GM21360 (cell line): ENCODE measurements around the gene TOMM22.

ENCODE experiments used
- ATAC-seq: cut with Tn5 transposase; IDR thresholded peaks from one replicate; pipeline ENCODE4 v1.9.1; 2021; ENCODE audit warnings: mild to moderate bottlenecking, moderate library complexity; ENCODE audit not compliant: unreplicated experiment

Gene TOMM22

DNA sequence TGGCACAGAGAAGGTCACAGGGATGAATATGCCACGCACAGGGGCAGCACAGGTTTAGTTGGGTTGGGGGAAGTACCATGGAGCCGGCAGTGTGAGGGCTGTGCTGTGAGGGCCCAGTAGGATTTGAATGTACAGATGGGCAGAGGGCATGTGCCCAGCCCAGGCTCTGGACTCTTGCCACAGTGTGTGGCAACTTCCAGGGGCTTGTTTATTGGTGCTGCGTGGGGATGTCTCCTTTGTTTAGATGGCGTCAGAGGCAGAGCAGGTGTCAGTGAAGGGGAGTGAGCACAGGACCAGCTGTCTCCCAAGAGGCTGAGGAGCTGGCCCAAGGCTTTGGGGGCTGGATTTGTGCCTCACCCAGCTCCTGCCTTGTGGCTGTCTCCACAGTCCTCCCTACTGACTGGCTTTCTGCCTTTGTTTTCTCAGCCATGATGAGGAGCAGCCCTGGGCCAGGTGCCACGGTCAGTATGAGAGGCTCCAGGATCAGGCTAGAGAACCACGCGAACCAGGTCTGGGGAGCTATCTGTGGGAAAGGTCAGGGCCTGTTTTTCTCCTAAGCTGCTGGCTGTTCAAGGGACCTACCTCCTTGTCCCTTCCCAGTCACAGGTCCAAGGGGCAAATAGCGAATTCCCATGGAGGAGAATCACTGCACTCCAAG lies 52.1 kb downstream of the TOMM22 start:
- ATAC-seq: no peak

DNA sequence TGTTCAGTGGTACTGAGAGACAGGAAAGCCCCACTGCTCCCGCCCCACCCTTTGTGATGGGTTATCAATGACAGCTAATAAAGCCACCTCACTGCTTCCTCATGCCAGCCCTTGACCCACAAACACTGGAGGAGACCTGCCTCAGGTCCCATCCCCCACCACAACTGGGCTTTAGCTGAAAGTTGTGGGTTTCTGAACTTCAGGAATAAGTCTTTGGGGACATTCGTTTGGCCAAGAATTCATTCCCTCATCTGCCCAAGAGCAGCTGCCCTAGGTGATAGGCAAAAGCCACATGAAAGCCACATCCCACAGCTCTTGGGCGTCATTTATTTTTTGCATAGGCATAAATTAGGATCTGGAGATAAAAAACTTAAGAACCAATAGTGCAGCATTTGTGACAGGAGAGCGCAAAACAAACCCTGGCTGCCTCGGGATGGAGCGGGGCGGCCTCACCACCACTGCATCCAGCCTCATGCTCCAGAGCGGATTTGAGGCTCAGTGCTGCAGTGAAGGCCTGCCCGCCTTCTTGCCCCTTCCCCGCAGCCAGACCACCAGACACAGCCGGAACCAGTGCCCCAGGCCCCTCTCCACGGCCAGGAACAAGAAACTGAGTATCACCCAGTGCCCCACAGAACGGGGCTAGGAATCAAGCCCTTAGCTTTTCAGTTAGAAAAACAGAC lies 52.8 kb downstream of the TOMM22 start:
- no peak for ATAC-seq
